ENCODE measurements around the gene AP5Z1. TPM values are rescaled to one million over a fixed set of nuclear protein-coding genes. Genes with fewer than 3 reads are reported as not detected.

Gene AP5Z1
- 21.4 to 39.7 TPM (median 34.8 TPM) in 5 replicates for total RNA-seq (2022; extraction: Qiagen RNA extraction; ENCODE audit: low read depth)

GRCh38 chr7:4775250-4775847, at the start of gene AP5Z1:
AP5Z1 (plus strand) TSS chr7:4775623; CDS start chr7:4775716, 93 bp downstream.

Other genes starting within 250 kb of the AP5Z1 start
- 10.0 to 13.1 TPM (median 12.6 TPM) in 5 replicates for gene FOXK1, start 93.3 kb upstream of the AP5Z1 start, total RNA-seq (2022; extraction: Qiagen RNA extraction; ENCODE audit: low read depth)
- gene PAPOLB, start 86.4 kb downstream of the AP5Z1 start, total RNA-seq (2022; extraction: Qiagen RNA extraction; ENCODE audit: low read depth): not detected in 5 replicates
- 1.4 to 3.0 TPM (median 2.2 TPM) in 5 replicates for gene RADIL, start 108.1 kb downstream of the AP5Z1 start, total RNA-seq (2022; extraction: Qiagen RNA extraction; ENCODE audit: low read depth)
- not detected in 5 replicates for gene MMD2, start 183.6 kb downstream of the AP5Z1 start, total RNA-seq (2022; extraction: Qiagen RNA extraction; ENCODE audit: low read depth)

Measured in A549 treated with GW870086 at 1 μM for 4 hours (cell line).